Measurements from ENCODE around the gene L3MBTL4.

DNA sequence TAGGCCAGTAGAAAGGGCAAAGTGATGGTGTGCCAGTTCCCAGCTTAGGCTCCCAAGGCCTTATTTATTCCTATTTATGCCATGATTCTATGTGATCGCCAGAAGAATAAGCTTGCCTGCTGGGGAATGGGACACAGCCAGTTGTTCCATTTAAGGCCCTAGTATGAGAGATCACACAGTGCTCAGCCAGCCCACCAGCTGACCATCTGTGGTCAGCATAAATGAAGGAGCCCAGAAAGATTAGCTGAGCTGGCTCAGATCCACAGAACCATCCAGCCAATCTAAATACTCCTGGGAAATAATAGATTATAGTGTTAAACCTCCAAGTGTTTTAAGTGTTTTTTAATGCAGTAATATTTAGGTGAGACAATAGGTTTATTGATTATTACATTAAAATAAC, 12.6 kb upstream of the L3MBTL4 start:
- TF ChIP-seq, protein P1, sequence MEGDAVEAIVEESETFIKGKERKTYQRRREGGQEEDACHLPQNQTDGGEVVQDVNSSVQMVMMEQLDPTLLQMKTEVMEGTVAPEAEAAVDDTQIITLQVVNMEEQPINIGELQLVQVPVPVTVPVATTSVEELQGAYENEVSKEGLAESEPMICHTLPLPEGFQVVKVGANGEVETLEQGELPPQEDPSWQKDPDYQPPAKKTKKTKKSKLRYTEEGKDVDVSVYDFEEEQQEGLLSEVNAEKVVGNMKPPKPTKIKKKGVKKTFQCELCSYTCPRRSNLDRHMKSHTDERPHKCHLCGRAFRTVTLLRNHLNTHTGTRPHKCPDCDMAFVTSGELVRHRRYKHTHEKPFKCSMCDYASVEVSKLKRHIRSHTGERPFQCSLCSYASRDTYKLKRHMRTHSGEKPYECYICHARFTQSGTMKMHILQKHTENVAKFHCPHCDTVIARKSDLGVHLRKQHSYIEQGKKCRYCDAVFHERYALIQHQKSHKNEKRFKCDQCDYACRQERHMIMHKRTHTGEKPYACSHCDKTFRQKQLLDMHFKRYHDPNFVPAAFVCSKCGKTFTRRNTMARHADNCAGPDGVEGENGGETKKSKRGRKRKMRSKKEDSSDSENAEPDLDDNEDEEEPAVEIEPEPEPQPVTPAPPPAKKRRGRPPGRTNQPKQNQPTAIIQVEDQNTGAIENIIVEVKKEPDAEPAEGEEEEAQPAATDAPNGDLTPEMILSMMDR (IDR thresholded peaks at IDR 0.05), result no peak
- TF ChIP-seq POLR2A (IDR thresholded peaks at IDR 0.05), result no peak
